Trophoblast cell (in vitro differentiated cells and primary cell): ENCODE results near the gene TFCP2L1.

Source experiments
- DNase-seq, 2 donors: peaks; one replicate each; pipeline ENCODE4 v3.0.0-alpha.2; 2016
- H2AFZ ChIP-seq: 2 replicates; pipeline ENCODE4 v1.6.1; 2013; ENCODE audit warnings: low read length, moderate library complexity, mild to moderate bottlenecking; ENCODE audit not compliant: insufficient read depth, poor library complexity
- H2AK5ac ChIP-seq: 2 replicates; pipeline ENCODE4 v1.6.1; 2013; ENCODE audit warnings: mild to moderate bottlenecking, low read length
- H2BK120ac ChIP-seq: 2 replicates; pipeline ENCODE4 v1.6.1; 2013; ENCODE audit warnings: low read length, mild to moderate bottlenecking, moderate library complexity; ENCODE audit not compliant: insufficient read depth, poor library complexity
- H2BK12ac ChIP-seq: 2 replicates; pipeline ENCODE4 v1.6.1; 2013; ENCODE audit warnings: mild to moderate bottlenecking, low read length, moderate library complexity
- H2BK5ac ChIP-seq: 2 replicates; pipeline ENCODE4 v1.6.1; 2013; ENCODE audit warnings: low read length, low read depth, moderate library complexity, mild to moderate bottlenecking; ENCODE audit not compliant: poor library complexity
- H3K14ac ChIP-seq: 2 replicates; pipeline ENCODE4 v1.6.1; 2013; ENCODE audit warnings: mild to moderate bottlenecking, low read length
- H3K18ac ChIP-seq: 2 replicates; pipeline ENCODE4 v1.6.1; 2013; ENCODE audit warnings: mild to moderate bottlenecking, low read length
- H3K23ac ChIP-seq: 2 replicates; pipeline ENCODE4 v1.6.1; 2013; ENCODE audit warnings: low read length
- H3K27ac ChIP-seq: 2 replicates; pipeline ENCODE4 v1.5.1; 2013; ENCODE audit warnings: low read depth, mild to moderate bottlenecking, inconsistent platforms, low read length, moderate library complexity
- H3K27me3 ChIP-seq: 2 replicates; pipeline ENCODE4 v1.6.1; 2013; ENCODE audit warnings: inconsistent platforms, mild to moderate bottlenecking, low read length, moderate library complexity; ENCODE audit not compliant: insufficient read depth
- H3K36me3 ChIP-seq, 2 experiments: 1 replicate in 1 of 2; 2 replicates in 1 of 2; pipeline ENCODE4 v1.6.1; 2013; ENCODE audit warnings: low read length in 2 of 2, mild to moderate bottlenecking in 2 of 2, moderate library complexity in 1 of 2; ENCODE audit not compliant: insufficient read depth in 2 of 2, control insufficient read depth in 1 of 2
- H3K4ac ChIP-seq: 2 replicates; pipeline ENCODE4 v1.6.1; 2013; ENCODE audit warnings: low read depth, mild to moderate bottlenecking, low read length, moderate library complexity
- H3K4me1 ChIP-seq, 2 experiments: 1 replicate in 1 of 2; 2 replicates in 1 of 2; pipeline ENCODE4 v1.6.1; 2013; ENCODE audit warnings: low read length in 2 of 2, mild to moderate bottlenecking in 2 of 2, moderate library complexity in 1 of 2; ENCODE audit not compliant: insufficient read depth in 2 of 2, control insufficient read depth in 1 of 2
- H3K4me2 ChIP-seq: 2 replicates; pipeline ENCODE4 v1.6.1; 2013; ENCODE audit warnings: inconsistent platforms, mild to moderate bottlenecking, low read length, moderate library complexity
- H3K4me3 ChIP-seq: 2 replicates; pipeline ENCODE4 v1.5.1; 2013; ENCODE audit warnings: mild to moderate bottlenecking, low read depth, low read length, inconsistent platforms
- H3K79me1 ChIP-seq: one replicate; pipeline ENCODE4 v1.6.1; 2013; ENCODE audit warnings: low read length
- H3K79me2 ChIP-seq: 2 replicates; pipeline ENCODE4 v1.6.1; 2013; ENCODE audit warnings: low read length, mild to moderate bottlenecking; ENCODE audit not compliant: control insufficient read depth, insufficient read depth, poor library complexity
- H3K9ac ChIP-seq: 2 replicates; pipeline ENCODE4 v1.6.1; 2013; ENCODE audit warnings: mild to moderate bottlenecking, low read length
- H3K9me3 ChIP-seq: 2 replicates; pipeline ENCODE4 v1.6.1; 2013; ENCODE audit warnings: low read depth, mild to moderate bottlenecking, control low read depth, inconsistent platforms, low read length; ENCODE audit not compliant: insufficient read depth
- H4K12ac ChIP-seq: 2 replicates; pipeline ENCODE4 v1.6.1; 2013; ENCODE audit warnings: low read depth, mild to moderate bottlenecking, low read length, moderate library complexity
- H4K8ac ChIP-seq: 2 replicates; pipeline ENCODE4 v1.6.1; 2013; ENCODE audit warnings: low read depth, mild to moderate bottlenecking, low read length, moderate library complexity
- H4K91ac ChIP-seq: one replicate; pipeline ENCODE4 v1.6.1; 2013; ENCODE audit warnings: low read depth, mild to moderate bottlenecking, low read length, moderate library complexity
- WGBS: extraction: QIAGEN DNeasy Blood & Tissue Kit; methylation state at CpG from one replicate; pipeline ENCODE4 v1.1.7; 2013; ENCODE audit warnings: missing lambda C conversion rate; ENCODE audit not compliant: insufficient read length, insufficient coverage; ENCODE audit errors: extremely low coverage; 5-methylcytosine and 5-hydroxymethylcytosine counted together

The TFCP2L1 gene

DNA sequence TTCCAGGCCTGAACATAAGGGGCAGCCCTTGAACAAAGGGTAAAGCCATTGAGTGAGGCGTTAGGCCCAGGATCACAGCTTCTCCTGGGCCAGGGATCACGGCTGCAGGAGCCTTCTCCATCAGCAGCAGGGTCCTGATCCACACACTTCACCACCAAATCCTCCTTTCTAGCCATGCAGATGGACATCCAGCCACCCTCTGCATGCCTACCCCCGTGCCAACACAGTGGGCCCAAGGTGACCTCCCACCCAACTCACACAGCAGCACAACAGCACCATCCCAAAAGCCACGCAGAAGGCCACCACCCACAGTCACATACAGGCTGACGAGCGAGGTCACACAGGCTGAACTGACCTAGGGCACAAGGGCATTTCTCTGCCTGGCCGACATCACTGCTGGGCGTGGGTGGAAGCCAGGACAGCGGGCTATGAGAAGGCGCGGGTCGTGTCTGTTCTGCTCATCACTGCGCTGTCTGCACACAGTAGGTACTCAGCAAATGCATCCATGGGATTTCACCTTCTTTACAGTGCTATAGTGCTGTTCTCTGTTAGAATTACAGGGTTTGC lies 31.2 kb downstream of the TFCP2L1 start:
- Histone ChIP-seq H3K4me1 (no peaks in the 10 kb centered on the region), H2BK5ac (no peak overlapping the region), H3K23ac (no peak overlapping the region), H3K9ac (no peak overlapping the region), H3K4me3 (peak overlapping the region; percentile 5), H2AFZ (no peak overlapping the region), H3K9me3 (peaks cover 2% of the 10 kb centered on the region), H3K79me1 (no peaks in the 10 kb centered on the region), H3K18ac (no peak overlapping the region), H3K36me3 (no peaks in the 10 kb centered on the region), H2BK12ac (no peak overlapping the region), H3K4ac (no peak overlapping the region), H4K8ac (no peak overlapping the region), H3K79me2 (no peaks in the 10 kb centered on the region), H2BK120ac (no peak overlapping the region), H3K14ac (no peak overlapping the region), H3K4me2 (no peak overlapping the region), H2AK5ac (no peak overlapping the region), H4K12ac (no peak overlapping the region), H3K27ac (no peak overlapping the region), H3K27me3 (no peaks in the 10 kb centered on the region), H4K91ac (no peak overlapping the region)
- DNase-seq: no peak
- no CpG with 5 or more reads among the region's 13 CpGs for WGBS

DNA sequence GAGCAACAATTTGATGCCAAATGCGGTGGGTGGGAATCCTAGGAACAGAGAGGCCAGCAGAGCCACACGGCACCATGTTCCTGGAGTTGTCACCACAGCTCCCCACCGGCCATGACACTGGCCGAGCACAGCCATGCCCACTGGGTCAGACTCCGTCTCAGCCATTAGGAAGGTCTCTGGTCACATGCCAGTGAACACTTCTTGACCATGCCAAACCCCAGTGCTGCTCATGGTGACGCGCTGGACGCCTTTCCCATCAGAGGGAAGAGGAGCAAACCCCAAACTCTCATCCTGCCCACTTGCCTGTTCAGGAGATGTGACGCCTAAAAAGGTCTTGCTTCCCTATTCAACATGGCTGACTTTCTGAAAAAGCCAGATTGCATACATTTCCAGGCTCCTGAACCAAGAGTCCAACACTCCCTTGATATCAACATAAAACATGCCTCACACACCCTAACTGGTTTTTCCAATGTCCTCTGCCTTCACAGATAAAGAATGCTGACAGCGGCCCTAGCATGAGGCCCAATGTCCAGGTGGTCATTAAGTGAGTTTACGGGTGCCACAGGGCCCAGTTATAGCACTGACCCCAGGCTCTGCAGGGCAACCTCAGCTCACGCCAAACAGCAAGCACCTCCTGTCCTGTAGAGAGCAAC lies 31.9 kb downstream of the TFCP2L1 start:
- peaks cover 2% of the 10 kb centered on the region for H3K9me3 ChIP-seq

DNA sequence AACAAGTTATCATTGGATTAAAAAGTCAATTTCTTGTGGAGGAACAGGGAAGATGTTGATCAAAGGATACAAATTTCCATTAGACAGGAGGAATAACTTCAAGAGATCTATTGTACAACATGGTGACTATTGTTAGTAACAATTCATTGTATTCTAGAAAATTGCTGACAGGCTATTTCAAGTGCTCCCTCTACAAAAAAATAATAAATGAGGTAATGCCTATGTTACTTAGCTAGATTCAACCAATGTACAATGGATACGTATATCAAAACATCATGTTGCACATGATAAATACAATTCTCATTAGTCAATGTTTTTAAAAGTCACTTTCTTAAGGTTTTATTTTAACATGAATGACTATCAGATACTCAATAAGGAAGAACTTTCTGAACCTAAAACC lies 33.5 kb downstream of the TFCP2L1 start:
- Histone ChIP-seq H3K9ac (no peak overlapping the region), H3K4me3 (no peak overlapping the region), H3K4me1 (no peaks in the 10 kb centered on the region), H3K18ac (no peak overlapping the region), H2AK5ac (no peak overlapping the region), H2AFZ (no peak overlapping the region), H3K27me3 (no peaks in the 10 kb centered on the region), H2BK5ac (no peak overlapping the region), H2BK120ac (no peak overlapping the region), H3K79me1 (no peaks in the 10 kb centered on the region), H3K14ac (no peak overlapping the region), H4K91ac (no peak overlapping the region), H3K9me3 (peaks cover 2% of the 10 kb centered on the region), H3K4ac (no peak overlapping the region), H4K8ac (no peak overlapping the region), H4K12ac (no peak overlapping the region), H2BK12ac (no peak overlapping the region), H3K79me2 (no peaks in the 10 kb centered on the region), H3K23ac (no peak overlapping the region), H3K27ac (no peak overlapping the region), H3K36me3 (no peaks in the 10 kb centered on the region), H3K4me2 (no peak overlapping the region)
- no peak for DNase-seq
- WGBS: no CpG with 5 or more reads among the region's 1 CpG

More for the DNA sequence above, 31.9 kb downstream of the TFCP2L1 start:
- no peak overlapping the region for H3K4me3 ChIP-seq
- no peak overlapping the region for H3K23ac ChIP-seq
- no peak overlapping the region for H3K27ac ChIP-seq
- no peak overlapping the region for H2BK12ac ChIP-seq
- no peak overlapping the region for H3K4me2 ChIP-seq
- H3K36me3 ChIP-seq: no peaks in the 10 kb centered on the region
- no peak overlapping the region for H3K4ac ChIP-seq
- H3K79me1 ChIP-seq: no peaks in the 10 kb centered on the region
- DNase-seq: no peak
- H3K27me3 ChIP-seq: no peaks in the 10 kb centered on the region
- no peak overlapping the region for H3K14ac ChIP-seq
- H2BK5ac ChIP-seq: no peak overlapping the region
- no peak overlapping the region for H3K18ac ChIP-seq
- no CpG with 5 or more reads among the region's 12 CpGs for WGBS
- H2BK120ac ChIP-seq: no peak overlapping the region
- H2AFZ ChIP-seq: no peak overlapping the region
- H4K12ac ChIP-seq: no peak overlapping the region
- H3K79me2 ChIP-seq: no peaks in the 10 kb centered on the region
- H3K9ac ChIP-seq: no peak overlapping the region
- no peak overlapping the region for H4K91ac ChIP-seq
- no peaks in the 10 kb centered on the region for H3K4me1 ChIP-seq
- H4K8ac ChIP-seq: no peak overlapping the region
- H2AK5ac ChIP-seq: no peak overlapping the region

DNA sequence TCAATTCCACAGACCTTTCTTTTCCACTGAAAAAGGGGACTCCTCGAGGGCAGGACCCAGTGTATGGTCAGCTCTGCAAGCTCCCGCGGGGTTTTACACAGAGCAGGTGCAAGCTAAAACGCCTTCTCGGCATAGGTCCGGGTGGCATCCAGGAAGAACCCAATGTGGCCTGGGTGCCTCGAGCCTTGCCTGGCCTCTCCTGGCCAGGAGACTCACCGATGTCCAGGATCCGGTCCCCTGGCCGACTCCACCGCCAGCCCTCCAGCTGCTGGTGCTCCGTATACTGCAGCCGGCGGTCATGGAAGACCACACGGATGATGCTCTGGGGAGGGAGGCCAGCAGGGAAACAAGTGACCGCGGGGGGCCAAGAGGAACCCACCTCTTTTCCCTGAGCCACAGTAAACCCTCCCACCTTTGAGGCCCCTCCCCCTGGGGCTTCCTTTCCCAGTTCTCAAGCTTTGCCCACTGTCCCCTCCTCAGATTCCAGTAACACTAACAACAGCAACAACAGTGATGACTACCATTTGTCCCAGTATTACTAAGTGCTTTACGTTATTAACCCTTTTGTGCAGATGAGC lies 36.1 kb downstream of the TFCP2L1 start:
- Histone ChIP-seq H4K12ac (no peak overlapping the region), H3K4me1 (no peaks in the 10 kb centered on the region), H3K36me3 (no peaks in the 10 kb centered on the region), H3K23ac (no peak overlapping the region), H3K79me2 (no peaks in the 10 kb centered on the region), H2AK5ac (no peak overlapping the region), H3K9me3 (peaks cover 2% of the 10 kb centered on the region), H2BK12ac (no peak overlapping the region), H3K14ac (no peak overlapping the region), H3K4me3 (no peak overlapping the region), H3K4me2 (no peak overlapping the region), H3K79me1 (peaks cover 4% of the 10 kb centered on the region), H3K27ac (no peak overlapping the region), H2BK120ac (no peak overlapping the region), H3K18ac (no peak overlapping the region), H2BK5ac (no peak overlapping the region), H3K4ac (no peak overlapping the region), H3K27me3 (no peaks in the 10 kb centered on the region), H3K9ac (no peak overlapping the region), H4K8ac (no peak overlapping the region), H4K91ac (no peak overlapping the region), H2AFZ (no peak overlapping the region)
- WGBS: no CpG with 5 or more reads among the region's 18 CpGs
- DNase-seq: no peak
